ENCODE measurements around the gene FOXR1. TPM values are rescaled to one million over a fixed set of nuclear protein-coding genes. Genes with fewer than 3 reads are reported as not detected.
"Not testable (repeated sequence)": the region's sequence is repeated elsewhere in the genome, so short reads cannot be mapped to it uniquely, and the experiment has no call there.

The FOXR1 gene
- total RNA-seq, 3 donors from 2014 or later (not counting 1 experiment from before 2014, with no cell fraction given): not detected

GRCh38 chr11:118988280-118988679 lies 16.7 kb downstream of the FOXR1 start:
- H3K4me3 Mint-ChIP-seq: no peak overlapping the region
- no peaks in the 10 kb centered on the region for H3K27me3 ChIP-seq (ENCODE audit: control insufficient read depth, insufficient read depth, low read length)
- no peaks in the 10 kb centered on the region for H3K9me3 Mint-ChIP-seq
- no peak overlapping the region for H3K27ac Mint-ChIP-seq
- 93% methylated on average over 5 of the region's 5 CpGs for WGBS (ENCODE audit: insufficient coverage)
- intact Hi-C loops (cut with micrococcal nuclease): no loop called here
- H3K36me3 ChIP-seq (ENCODE audit: control insufficient read depth, insufficient read depth, low read length): no peaks in the 10 kb centered on the region
- no peaks in the 10 kb centered on the region for H3K9me3 ChIP-seq (ENCODE audit: control insufficient read depth, insufficient read depth, low read length)
- no peaks in the 10 kb centered on the region for H3K27me3 Mint-ChIP-seq (ENCODE audit: low read depth in 2 of 2)
- TF ChIP-seq CTCF (IDR thresholded peaks at IDR 0.05): no peak
- no peak overlapping the region for H3K4me3 ChIP-seq (ENCODE audit: low read length)
- H3K36me3 Mint-ChIP-seq: no peaks in the 10 kb centered on the region
- ATAC-seq: no peak
- H3K27ac ChIP-seq (ENCODE audit: low read length): no peak overlapping the region
- no peaks in the 10 kb centered on the region for H3K4me1 ChIP-seq (ENCODE audit: control insufficient read depth, insufficient read depth, low read length)
- no peaks in the 10 kb centered on the region for H3K4me1 Mint-ChIP-seq
- DNase-seq: no peak

GRCh38 chr11:118991486-118992038 lies 20.0 kb downstream of the FOXR1 start:
- H3K27me3 Mint-ChIP-seq (ENCODE audit: low read depth in 2 of 2); ATAC-seq; H3K4me1 Mint-ChIP-seq; intact Hi-C loops (cut with micrococcal nuclease); H3K27ac Mint-ChIP-seq; H3K4me3 Mint-ChIP-seq; H3K27me3 ChIP-seq (ENCODE audit: control insufficient read depth, insufficient read depth, low read length); H3K36me3 Mint-ChIP-seq; H3K4me1 ChIP-seq (ENCODE audit: control insufficient read depth, insufficient read depth, low read length); DNase-seq; H3K9me3 Mint-ChIP-seq; H3K4me3 ChIP-seq (ENCODE audit: low read length); H3K27ac ChIP-seq (ENCODE audit: low read length); H3K9me3 ChIP-seq (ENCODE audit: control insufficient read depth, insufficient read depth, low read length); H3K36me3 ChIP-seq (ENCODE audit: control insufficient read depth, insufficient read depth, low read length): not testable (repeated sequence)
- WGBS (ENCODE audit: insufficient coverage): 92% methylated on average over 44 of the region's 44 CpGs

DNA sequence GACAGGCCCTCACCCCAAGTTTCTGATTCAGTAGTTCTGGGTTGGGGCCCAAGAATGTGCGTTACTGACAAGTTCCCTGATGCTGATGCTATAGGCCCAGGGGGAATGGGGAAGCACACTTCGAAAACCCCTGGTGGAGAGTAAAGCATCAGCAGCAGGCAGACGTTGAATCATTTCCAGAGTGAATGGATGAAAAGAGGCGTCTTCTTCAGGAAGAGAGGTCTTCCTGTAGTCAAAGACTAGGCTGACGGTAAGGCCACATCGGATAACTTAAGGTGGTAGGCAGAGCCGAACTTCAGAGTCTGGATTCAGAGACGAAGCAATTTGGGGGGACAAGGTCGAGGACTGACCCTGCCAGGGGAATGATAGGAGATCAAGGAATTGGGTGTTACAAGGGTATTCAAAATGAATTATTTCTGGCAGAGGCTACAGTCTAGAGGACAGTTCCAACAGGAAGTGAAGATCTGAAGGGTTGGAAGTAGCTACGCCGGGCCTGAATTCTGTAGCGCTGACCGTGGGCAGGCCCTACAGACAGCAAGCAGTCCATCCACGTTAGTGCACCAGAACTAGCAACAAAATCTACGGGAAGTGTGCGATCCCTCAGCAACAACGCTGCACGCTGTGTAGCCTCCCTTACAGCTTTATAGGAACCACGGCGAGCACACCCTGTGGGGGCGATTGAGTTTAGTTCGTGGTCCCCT lies 25.5 kb downstream of the FOXR1 start:
- TF ChIP-seq CTCF (IDR thresholded peaks at IDR 0.05): peak; percentile 11
- H3K4me3 ChIP-seq (ENCODE audit: low read length): peak overlapping the region; percentile 88
- no peaks in the 10 kb centered on the region for H3K27me3 ChIP-seq (ENCODE audit: control insufficient read depth, insufficient read depth, low read length)
- DNase-seq (peak in 1 of 2 donors; percentile 71), ATAC-seq (no peak)
- WGBS (ENCODE audit: insufficient coverage): 10% methylated on average over 22 of the region's 22 CpGs
- peaks cover 30 to 33% of the 10 kb centered on the region in 2 donors for H3K4me1 Mint-ChIP-seq
- H3K4me1 ChIP-seq (ENCODE audit: control insufficient read depth, insufficient read depth, low read length): peaks cover 23% of the 10 kb centered on the region
- no peaks in the 10 kb centered on the region for H3K9me3 Mint-ChIP-seq
- intact Hi-C loops (cut with micrococcal nuclease): no loop called here
- H3K36me3 Mint-ChIP-seq: no peaks in the 10 kb centered on the region
- H3K4me3 Mint-ChIP-seq: peak overlapping the region; percentile 97
- H3K36me3 ChIP-seq (ENCODE audit: control insufficient read depth, insufficient read depth, low read length): peaks cover 14% of the 10 kb centered on the region
- no peaks in the 10 kb centered on the region for H3K27me3 Mint-ChIP-seq (ENCODE audit: low read depth in 2 of 2)
- H3K9me3 ChIP-seq (ENCODE audit: control insufficient read depth, insufficient read depth, low read length): no peaks in the 10 kb centered on the region
- H3K27ac Mint-ChIP-seq: peak overlapping the region; percentile 94
- peak overlapping the region; percentile 69 for H3K27ac ChIP-seq (ENCODE audit: low read length)

DNA sequence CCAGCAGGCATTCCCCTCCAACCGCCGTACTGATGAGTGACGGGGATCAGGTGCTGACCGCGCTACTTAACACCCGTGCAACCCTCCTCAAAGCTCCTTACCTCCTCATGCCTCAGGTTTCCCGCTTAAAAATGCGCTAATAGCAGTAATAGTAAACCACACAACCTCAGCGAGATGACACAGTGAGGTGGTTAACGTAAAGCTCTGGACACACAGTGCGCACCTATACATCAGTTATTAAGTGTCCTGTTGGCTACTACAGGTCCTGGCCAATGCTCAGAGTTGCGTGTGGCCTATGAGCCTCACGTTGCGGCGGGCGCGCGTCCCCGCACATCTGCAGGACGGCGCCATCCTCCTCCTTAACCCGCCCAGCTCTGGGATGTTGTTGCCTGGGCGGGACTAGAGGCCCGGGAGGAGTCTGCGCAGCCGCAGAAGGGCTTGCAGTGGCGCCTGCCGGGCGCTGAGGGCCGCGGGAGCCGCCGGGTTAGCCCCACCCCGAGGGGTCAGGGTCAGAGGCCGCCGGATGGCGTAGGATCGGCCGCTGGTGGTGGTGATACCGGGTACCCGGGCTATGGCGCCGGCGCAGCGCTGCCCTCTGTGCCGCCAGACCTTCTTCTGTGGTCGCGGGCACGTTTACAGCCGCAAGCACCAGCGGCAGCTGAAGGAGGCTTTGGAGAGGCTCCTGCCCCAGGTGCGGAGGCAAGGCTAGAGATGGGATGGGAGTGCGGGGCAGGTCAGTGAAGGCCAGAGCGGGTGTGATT lies 26.2 kb downstream of the FOXR1 start, which contains the start of gene CENATAC:
Gene CENATAC, plus strand, starts transcription at position 512 of the 761 bp plus-strand sequence. Its CDS starts 60 bp downstream, at position 572.
- H3K36me3 ChIP-seq (ENCODE audit: control insufficient read depth, insufficient read depth, low read length): peaks cover 17% of the 10 kb centered on the region
- peaks cover 30 to 33% of the 10 kb centered on the region in 2 donors for H3K4me1 Mint-ChIP-seq
- intact Hi-C loops (cut with micrococcal nuclease): loop anchor here (1.0 kb wide), 3 partner anchors 20 to 59 kb away; partner anchors contain the start of genes HYOU1, RPS25, SLC37A4 and TRAPPC4
- peak within 1 kb of the TSS; percentile 88 for H3K4me3 ChIP-seq (ENCODE audit: low read length)
- no peaks in the 10 kb centered on the region for H3K27me3 Mint-ChIP-seq (ENCODE audit: low read depth in 2 of 2)
- peak; percentile 91 to 97 for DNase-seq
- peak within 1 kb of the TSS; percentile 94 for H3K27ac Mint-ChIP-seq
- no peaks in the 10 kb centered on the region for H3K9me3 Mint-ChIP-seq
- peaks cover 23% of the 10 kb centered on the region for H3K4me1 ChIP-seq (ENCODE audit: control insufficient read depth, insufficient read depth, low read length)
- WGBS (ENCODE audit: insufficient coverage): under 1% methylated on average over 54 of the region's 54 CpGs
- no peaks in the 10 kb centered on the region for H3K27me3 ChIP-seq (ENCODE audit: control insufficient read depth, insufficient read depth, low read length)
- no peak for TF ChIP-seq CTCF (IDR thresholded peaks at IDR 0.05)
- H3K9me3 ChIP-seq (ENCODE audit: control insufficient read depth, insufficient read depth, low read length): no peaks in the 10 kb centered on the region
- H3K27ac ChIP-seq (ENCODE audit: low read length): peak within 1 kb of the TSS; percentile 93
- peak within 1 kb of the TSS; percentile 97 for H3K4me3 Mint-ChIP-seq
- ATAC-seq: peak; percentile 92 to 98 (median 95)
- H3K36me3 Mint-ChIP-seq: no peaks in the 10 kb centered on the region
